PC-9 (cell line): ENCODE results near the gene LRRTM2. TPM values are rescaled to one million over a fixed set of nuclear protein-coding genes. Genes with fewer than 3 reads are reported as not detected.

Experiments
- BruUV-seq: library from RNA; stranded (reverse); fragments of 400-500 nt; replicated peaks from 2 replicates; lab custom pipeline; 2021; lab: Mats Ljungman, UMichigan
- CTCF ChIA-PET: fragments of 300-600 bp; sonication (Branson Sonifier 250); formaldehyde crosslinking; loops from one replicate; lab custom pipeline; 2022; ENCODE audit warnings: antibody characterized with exemption; lab: Charles Lee
- POLR2A ChIA-PET: fragments of 300-600 bp; sonication (Branson Sonifier 250); formaldehyde crosslinking; loops from one replicate; lab custom pipeline; 2022; ENCODE audit warnings: antibody characterized with exemption; ENCODE audit not compliant: unreplicated experiment; lab: Charles Lee
- DNase-seq, 2 experiments: peaks; one replicate each; pipeline versions ENCODE4 v3.0.0 to v3.0.0-alpha.2; 2015 to 2022; ENCODE audit warnings: mixed read lengths in 1 of 2
- H2AFZ ChIP-seq: fragments of 200-600 bp; sonication (generic); 2 replicates; pipeline ENCODE4 v1.8.1; 2017; ENCODE audit warnings: antibody characterized with exemption
- H3F3A ChIP-seq: fragments of 200-600 bp; sonication (generic); 2 replicates; pipeline ENCODE4 v1.8.1; 2017; ENCODE audit warnings: antibody characterized with exemption, mild to moderate bottlenecking, low read depth; ENCODE audit not compliant: insufficient read depth
- H3K27ac ChIP-seq: fragments of 200-600 bp; sonication (generic); 2 replicates; pipeline ENCODE4 v1.6.1; 2016; ENCODE audit warnings: mixed run types
- H3K27me3 ChIP-seq: fragments of 200-600 bp; sonication (generic); 2 replicates; pipeline ENCODE4 v1.6.1; 2016; ENCODE audit warnings: low read depth, mixed run types; ENCODE audit not compliant: insufficient read depth
- H3K36me3 ChIP-seq: fragments of 200-600 bp; sonication (generic); 2 replicates; pipeline ENCODE4 v1.6.1; 2016; ENCODE audit warnings: low read depth, mixed run types
- H3K4me1 ChIP-seq: fragments of 200-600 bp; sonication (generic); replicated peaks from 2 replicates; pipeline ENCODE4 v1.6.1; 2016; ENCODE audit warnings: mixed run types; ENCODE audit not compliant: insufficient read depth
- H3K4me2 ChIP-seq: fragments of 200-600 bp; sonication (generic); 2 replicates; pipeline ENCODE4 v1.6.1; 2017; ENCODE audit warnings: mixed run types
- H3K4me3 ChIP-seq: fragments of 200-600 bp; sonication (generic); 2 replicates; pipeline ENCODE4 v1.6.1; 2016; ENCODE audit warnings: mixed run types
- H3K79me2 ChIP-seq: fragments of 200-600 bp; sonication (generic); 2 replicates; pipeline ENCODE4 v1.6.1; 2017; ENCODE audit warnings: low read depth, mixed run types
- H3K9me2 ChIP-seq: fragments of 200-600 bp; sonication (generic); 2 replicates; pipeline ENCODE4 v1.8.1; 2017; ENCODE audit warnings: mild to moderate bottlenecking; ENCODE audit not compliant: insufficient read depth
- H3K9me3 ChIP-seq: fragments of 200-600 bp; sonication (generic); 2 replicates; pipeline ENCODE4 v1.8.1; 2016; ENCODE audit warnings: low read depth; ENCODE audit not compliant: insufficient read depth
- H4K20me1 ChIP-seq: fragments of 200-600 bp; sonication (generic); 2 replicates; pipeline ENCODE4 v1.8.1; 2017; ENCODE audit not compliant: insufficient read depth
- CTCF ChIP-seq: fragments of 200-600 bp; sonication (generic); conservative IDR thresholded peaks from 2 replicates; pipeline ENCODE4 v1.6.1; 2017; ENCODE audit warnings: mixed run types, antibody characterized with exemption, mild to moderate bottlenecking, moderate library complexity
- EZH2 ChIP-seq: fragments of 200-600 bp; sonication (generic); IDR thresholded peaks from 2 replicates; pipeline ENCODE4 v1.8.0; 2017; ENCODE audit warnings: antibody characterized with exemption, low read depth
- intact Hi-C: fragments of 100-400 bp; cut with micrococcal nuclease; formaldehyde crosslinking; loops from one replicate; pipeline ENCODE4 v1.10.0; 2022; ENCODE audit not compliant: unreplicated experiment
- total RNA-seq: library from RNA; stranded (reverse); gene quantifications from 2 replicates; pipeline ENCODE4 v1.2.3, GENCODE V29; 2021

The LRRTM2 gene
- total RNA-seq, 1 experiment from 2014 or later, result not detected

- no peaks in the 10 kb centered on the region for H3K27me3 ChIP-seq
Measured at GRCh38 chr5:138820695-138821094, 54.4 kb downstream of the LRRTM2 start.

GRCh38 chr5:138819081-138819480, 56.1 kb downstream of the LRRTM2 start:
- Histone ChIP-seq H3K36me3 (no peaks in the 10 kb centered on the region), H3K27ac (no peak overlapping the region), H3K9me3 (no peaks in the 10 kb centered on the region), H3K27me3 (no peaks in the 10 kb centered on the region), H3K4me2 (no peak overlapping the region), H2AFZ (no peak overlapping the region), H3K79me2 (no peaks in the 10 kb centered on the region), H3K4me3 (no peak overlapping the region), H3K4me1 (no peaks in the 10 kb centered on the region), H3K9me2 (no peaks in the 10 kb centered on the region), H3F3A (no peaks in the 10 kb centered on the region), H4K20me1 (no peaks in the 10 kb centered on the region)
- intact Hi-C loops, result no loop called here
- CTCF ChIA-PET, result no interaction called here
- POLR2A ChIA-PET, result no interaction called here
- TF ChIP-seq CTCF (no peak), EZH2 (no peak)
- BruUV-seq, result no TSS peak
- no peak for DNase-seq

More at GRCh38 chr5:138820695-138821094, 54.4 kb downstream of the LRRTM2 start:
- Histone ChIP-seq H2AFZ (no peak overlapping the region), H3K36me3 (no peaks in the 10 kb centered on the region), H3K4me3 (no peak overlapping the region), H3K79me2 (no peaks in the 10 kb centered on the region), H3F3A (no peaks in the 10 kb centered on the region), H4K20me1 (no peaks in the 10 kb centered on the region), H3K9me3 (no peaks in the 10 kb centered on the region), H3K9me2 (no peaks in the 10 kb centered on the region), H3K27ac (no peak overlapping the region), H3K4me1 (no peaks in the 10 kb centered on the region), H3K4me2 (no peak overlapping the region)
- intact Hi-C loops, result no loop called here
- CTCF ChIA-PET, result no interaction called here
- no peak for DNase-seq
- TF ChIP-seq EZH2, result no peak
- no peak for TF ChIP-seq CTCF
- BruUV-seq, result no TSS peak
- POLR2A ChIA-PET, result no interaction called here

Other genes with a start within 250 kb of the LRRTM2 start
- 91.7 and 94.0 TPM in 2 replicates for gene CTNNA1, start 121.9 kb downstream of the LRRTM2 start, total RNA-seq